A549 treated with AZD9567 at 1 μM for 4 hours (cell line): ENCODE data around the gene MZT2A. TPM values are rescaled to one million over a fixed set of nuclear protein-coding genes. Genes with fewer than 3 reads are reported as not detected.

Experiments
- total RNA-seq: library from RNA; stranded (reverse); fragments of 200-300 nt; extraction: Qiagen RNA extraction; gene quantifications from 5 replicates; pipeline ENCODE4 v1.2.3, GENCODE V29; 2022; ENCODE audit not compliant: insufficient read depth

The MZT2A gene, protein sequence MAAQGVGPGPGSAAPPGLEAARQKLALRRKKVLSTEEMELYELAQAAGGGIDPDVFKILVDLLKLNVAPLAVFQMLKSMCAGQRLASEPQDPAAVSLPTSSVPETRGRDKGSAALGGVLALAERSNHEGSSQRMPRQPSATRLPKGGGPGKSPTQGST
- total RNA-seq, result 88.3 to 208 TPM (median 194 TPM) in 5 replicates

GRCh38 chr2:131492015-131492417 lies at the start of gene MZT2A:
MZT2A (minus strand) TSS chr2:131492397; CDS start chr2:131492376, 21 bp downstream.

GRCh38 chr2:131527131-131528001 lies 35.2 kb upstream of the MZT2A start, which contains the start of gene CCDC74A:
CCDC74A (plus strand) TSS chr2:131527888; CDS start chr2:131527971, 83 bp downstream.

DNA sequence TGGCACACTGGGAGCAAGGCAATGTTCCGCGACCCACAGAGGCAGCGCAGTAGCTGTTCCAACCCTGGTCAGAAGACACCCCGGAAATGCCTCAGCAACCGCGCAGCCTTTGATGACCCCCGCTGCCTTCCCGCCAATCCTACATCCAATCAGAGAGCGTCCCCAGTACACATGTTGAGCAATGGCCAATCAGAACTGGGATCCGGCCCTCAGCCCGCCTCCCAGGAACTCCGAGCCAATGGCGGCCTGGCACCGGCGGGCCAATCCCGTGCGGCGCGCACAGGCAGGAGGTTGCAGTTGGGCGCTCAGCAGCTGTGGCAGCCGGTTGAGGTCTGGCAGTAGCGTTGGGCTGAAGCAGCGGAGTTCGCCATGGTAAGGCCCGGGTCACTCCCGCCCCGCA lies 16.4 kb downstream of the MZT2A start, which contains the start of gene TUBA3D:
Gene TUBA3D, plus strand, starts transcription at position 289 of the 400 bp plus-strand sequence. Its CDS starts 81 bp downstream, at position 370.

Other genes starting within 250 kb of the MZT2A start
- 0.05 TPM in 1 of 5 replicates, not detected in the others for gene RAB6D, start 128.2 kb downstream of the MZT2A start, total RNA-seq
- 3.5 to 4.8 TPM (median 4.0 TPM) in 5 replicates for gene TUBA3D, start 16.3 kb downstream of the MZT2A start, total RNA-seq
- gene CCDC74A, start 35.5 kb upstream of the MZT2A start, total RNA-seq, result 11.9 to 16.0 TPM (median 14.4 TPM) in 5 replicates